Stimulated activated naive CD8-positive, alpha-beta T cell treated with anti-CD3 and anti-CD28 coated beads, Interleukin-15, amount 100 ng/mL, for 72 hours (primary cell): ENCODE results near the gene RAI2.

Experiments
- ATAC-seq: fragments of 150-1000 bp; cut with Tn5 transposase; 2 replicates; pipeline ENCODE4 v1.10.0; 2021; ENCODE audit warnings: mild to moderate bottlenecking, moderate library complexity
- DNase-seq, 2 donors: peaks; one replicate each; pipeline ENCODE4 v3.0.0; 2021 to 2022
- H3K27ac Mint-ChIP-seq, 2 donors: one replicate each; pipeline ENCODE4 v1.8.0; 2022; ENCODE audit warnings: mild to moderate bottlenecking in 2 of 2, mixed read lengths in 2 of 2, moderate library complexity in 2 of 2
- H3K27me3 Mint-ChIP-seq: one replicate; pipeline ENCODE4 v1.8.0; 2022; ENCODE audit warnings: mixed read lengths
- H3K4me1 Mint-ChIP-seq: one replicate; pipeline ENCODE4 v1.8.0; 2022; ENCODE audit warnings: mild to moderate bottlenecking, mixed read lengths
- H3K4me3 Mint-ChIP-seq, 2 donors: one replicate each; pipeline ENCODE4 v1.8.0; 2022; ENCODE audit warnings: mild to moderate bottlenecking in 2 of 2, mixed read lengths in 2 of 2, moderate library complexity in 1 of 2
- H3K9me3 Mint-ChIP-seq, 2 donors: one replicate each; pipeline ENCODE4 v1.8.0; 2022; ENCODE audit warnings: mixed read lengths in 2 of 2

RAI2 gene

DNA sequence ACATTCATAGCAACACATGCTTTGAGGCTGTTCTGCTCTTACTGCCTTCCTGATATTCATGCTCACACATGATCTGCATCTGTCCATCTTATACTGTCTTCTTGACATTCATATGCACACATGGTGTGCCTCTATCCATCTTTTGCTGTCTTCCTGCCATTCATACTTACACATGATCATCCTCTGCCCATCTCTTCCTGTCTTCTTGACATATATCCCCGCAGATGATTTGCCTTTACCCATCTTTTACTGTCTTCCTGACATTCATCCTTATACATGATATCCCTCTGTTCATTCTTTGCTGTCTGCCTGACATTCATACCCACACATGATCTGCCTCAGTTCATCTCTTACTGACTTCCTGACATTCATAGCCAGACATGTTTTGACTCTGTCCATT is 87.0 kb downstream of the RAI2 start:
- Mint-ChIP-seq H3K27ac (no peak overlapping the region), H3K4me1 (peaks cover 5% of the 10 kb centered on the region), H3K27me3 (no peaks in the 10 kb centered on the region), H3K9me3 (no peaks in the 10 kb centered on the region), H3K4me3 (no peak overlapping the region)
- DNase-seq (no peak), ATAC-seq (no peak)

- Mint-ChIP-seq H3K9me3 (no peaks in the 10 kb centered on the region), H3K4me1 (no peaks in the 10 kb centered on the region), H3K27me3 (no peaks in the 10 kb centered on the region), H3K4me3 (no peak overlapping the region), H3K27ac (no peak overlapping the region)
- DNase-seq (no peak), ATAC-seq (peak; percentile 49)
These were observed 87.7 kb downstream of the RAI2 start for GRCh38 chrX:17773221-17773876.

DNA sequence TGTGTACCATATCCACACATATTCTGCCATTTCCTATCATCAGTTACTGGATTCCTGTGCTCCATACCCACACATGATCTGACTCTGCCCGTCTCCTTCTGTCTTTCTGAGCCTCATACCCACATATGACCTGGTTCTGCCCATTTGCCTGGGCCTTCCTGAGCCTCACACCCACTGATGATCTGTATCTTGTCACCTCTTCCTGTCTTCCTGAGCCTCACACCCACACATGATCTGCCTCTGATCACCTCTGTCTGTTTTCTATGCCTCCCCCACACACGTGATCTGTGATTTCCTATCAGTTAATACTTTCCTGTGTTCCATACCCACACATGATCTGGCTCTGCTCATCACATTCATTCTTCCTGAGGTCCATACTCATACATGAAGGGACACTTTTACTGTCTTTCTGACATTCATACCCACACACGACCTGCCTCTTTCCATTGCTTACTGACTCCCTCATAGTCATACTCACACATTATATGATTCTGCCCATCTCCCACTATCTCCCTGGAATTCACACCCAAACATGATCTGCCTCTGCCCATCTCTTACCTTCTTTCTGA is 91.3 kb downstream of the RAI2 start:
- Mint-ChIP-seq H3K4me1 (no peaks in the 10 kb centered on the region), H3K27me3 (no peaks in the 10 kb centered on the region), H3K27ac (no peak overlapping the region), H3K4me3 (no peak overlapping the region), H3K9me3 (no peaks in the 10 kb centered on the region)
- ATAC-seq: peak; percentile 27
- DNase-seq: no peak

DNA sequence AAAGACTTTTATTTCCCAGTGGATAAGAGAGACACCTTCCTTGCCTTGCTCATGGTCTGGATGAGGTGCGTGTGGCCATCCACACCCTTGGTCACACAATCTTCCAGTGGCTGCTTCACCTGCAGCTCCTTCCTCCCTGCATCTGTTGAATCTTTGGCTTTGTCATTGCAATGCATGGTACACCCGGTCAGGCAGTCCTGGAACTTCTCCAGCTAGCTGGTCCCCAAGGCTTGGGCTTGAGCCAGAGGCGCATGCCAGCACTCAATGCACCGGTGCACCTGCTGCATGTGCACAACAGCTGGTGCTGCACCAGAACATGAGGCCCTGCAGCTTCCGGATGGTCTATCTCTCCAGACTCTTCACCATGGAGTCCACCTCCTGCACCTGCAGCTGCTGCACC is 92.1 kb downstream of the RAI2 start:
- Mint-ChIP-seq H3K4me1 (no peaks in the 10 kb centered on the region), H3K27ac (no peak overlapping the region), H3K4me3 (no peak overlapping the region), H3K9me3 (no peaks in the 10 kb centered on the region), H3K27me3 (no peaks in the 10 kb centered on the region)
- ATAC-seq (no peak), DNase-seq (no peak)

- Mint-ChIP-seq H3K27ac (no peak overlapping the region), H3K4me1 (no peaks in the 10 kb centered on the region), H3K4me3 (no peak overlapping the region), H3K9me3 (no peaks in the 10 kb centered on the region), H3K27me3 (no peaks in the 10 kb centered on the region)
- DNase-seq: no peak
- ATAC-seq: peak; percentile 52
These were observed 93.4 kb downstream of the RAI2 start for GRCh38 chrX:17767734-17768133.

- DNase-seq (no peak), ATAC-seq (no peak)
- Mint-ChIP-seq H3K4me1 (peaks cover 8% of the 10 kb centered on the region), H3K27me3 (no peaks in the 10 kb centered on the region), H3K27ac (peak overlapping the region in 1 of 2 donors; percentile 46), H3K9me3 (no peaks in the 10 kb centered on the region), H3K4me3 (no peak overlapping the region)
These were observed 101.1 kb downstream of the RAI2 start for GRCh38 chrX:17759990-17760389.

DNA sequence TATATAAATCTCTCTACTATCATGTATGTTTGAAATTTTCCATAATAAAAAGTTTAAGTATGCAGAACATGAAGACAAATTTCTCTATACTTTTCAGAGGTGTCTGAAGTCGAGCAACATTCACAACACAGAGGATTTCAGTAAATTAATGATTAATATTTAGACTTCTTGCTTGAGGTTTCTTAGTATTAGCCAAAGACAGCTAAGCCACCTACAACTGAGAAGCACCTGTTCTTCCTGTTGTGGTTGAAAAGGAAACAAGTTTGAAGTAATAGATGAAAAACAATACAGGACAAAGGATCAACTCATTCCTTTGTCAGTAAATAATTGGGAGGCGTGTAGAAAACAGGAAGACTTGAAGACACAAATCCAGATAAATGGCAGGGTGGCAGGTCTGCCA is 102.7 kb downstream of the RAI2 start:
- no peak overlapping the region for H3K27ac Mint-ChIP-seq

GRCh38 chrX:17750436-17750835 is 110.7 kb downstream of the RAI2 start:
- Mint-ChIP-seq H3K27ac (no peak overlapping the region), H3K4me1 (no peaks in the 10 kb centered on the region)

More for the DNA sequence above, 102.7 kb downstream of the RAI2 start:
- no peak overlapping the region for H3K4me3 Mint-ChIP-seq
- peaks cover 8% of the 10 kb centered on the region for H3K4me1 Mint-ChIP-seq
- ATAC-seq (no peak), DNase-seq (no peak)
- H3K9me3 Mint-ChIP-seq: no peaks in the 10 kb centered on the region
- H3K27me3 Mint-ChIP-seq: no peaks in the 10 kb centered on the region

More at GRCh38 chrX:17750436-17750835, 110.7 kb downstream of the RAI2 start:
- ATAC-seq (no peak), DNase-seq (no peak)
- Mint-ChIP-seq H3K4me3 (no peak overlapping the region), H3K9me3 (no peaks in the 10 kb centered on the region), H3K27me3 (no peaks in the 10 kb centered on the region)
